GM12878 (cell line): ENCODE measurements around the gene GRAMD1A.

Experiments
- FOS ChIP-seq: IDR thresholded peaks from 3 replicates; pipeline ENCODE4 v1.6.1; 2011; ENCODE audit warnings: borderline replicate concordance; ENCODE audit not compliant: insufficient read length; ENCODE audit errors: extremely low read depth
- KLF5 ChIP-seq: fragments of 450-650 bp; IDR thresholded peaks from 2 replicates; pipeline ENCODE4 v1.6.1; 2014; ENCODE audit warnings: mild to moderate bottlenecking; ENCODE audit not compliant: partially characterized antibody
- POLR2A ChIP-seq: IDR thresholded peaks from 2 replicates; pipeline ENCODE4 v1.6.1; 2011; ENCODE audit warnings: low read depth, mild to moderate bottlenecking, low read length
- POLR2AphosphoS2 ChIP-seq: IDR thresholded peaks from 2 replicates; pipeline ENCODE4 v1.6.1; 2011; ENCODE audit warnings: low read depth, mild to moderate bottlenecking, low read length, improper control_type of control experiment, moderate library complexity
- REST ChIP-seq: IDR thresholded peaks from 2 replicates; pipeline ENCODE4 v1.6.1; 2012; ENCODE audit warnings: mild to moderate bottlenecking, low read depth, low read length
- TF ChIP-seq, protein P1 (sequence below): fragments of 450-650 bp; IDR thresholded peaks from 2 replicates; pipeline ENCODE4 v1.6.1; 2014; ENCODE audit warnings: mild to moderate bottlenecking
- TF ChIP-seq, protein P2 (sequence below): fragments of 450-650 bp; IDR thresholded peaks from 2 replicates; pipeline ENCODE4 v1.6.1; 2016; ENCODE audit warnings: mild to moderate bottlenecking, moderate library complexity, borderline replicate concordance

- no peak for TF ChIP-seq REST
- TF ChIP-seq POLR2AphosphoS2, result no peak
- TF ChIP-seq KLF5, result no peak
- TF ChIP-seq FOS, result no peak
- TF ChIP-seq, protein P1, sequence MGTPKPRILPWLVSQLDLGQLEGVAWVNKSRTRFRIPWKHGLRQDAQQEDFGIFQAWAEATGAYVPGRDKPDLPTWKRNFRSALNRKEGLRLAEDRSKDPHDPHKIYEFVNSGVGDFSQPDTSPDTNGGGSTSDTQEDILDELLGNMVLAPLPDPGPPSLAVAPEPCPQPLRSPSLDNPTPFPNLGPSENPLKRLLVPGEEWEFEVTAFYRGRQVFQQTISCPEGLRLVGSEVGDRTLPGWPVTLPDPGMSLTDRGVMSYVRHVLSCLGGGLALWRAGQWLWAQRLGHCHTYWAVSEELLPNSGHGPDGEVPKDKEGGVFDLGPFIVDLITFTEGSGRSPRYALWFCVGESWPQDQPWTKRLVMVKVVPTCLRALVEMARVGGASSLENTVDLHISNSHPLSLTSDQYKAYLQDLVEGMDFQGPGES, result no peak
- no peak for TF ChIP-seq POLR2A
- TF ChIP-seq, protein P2, sequence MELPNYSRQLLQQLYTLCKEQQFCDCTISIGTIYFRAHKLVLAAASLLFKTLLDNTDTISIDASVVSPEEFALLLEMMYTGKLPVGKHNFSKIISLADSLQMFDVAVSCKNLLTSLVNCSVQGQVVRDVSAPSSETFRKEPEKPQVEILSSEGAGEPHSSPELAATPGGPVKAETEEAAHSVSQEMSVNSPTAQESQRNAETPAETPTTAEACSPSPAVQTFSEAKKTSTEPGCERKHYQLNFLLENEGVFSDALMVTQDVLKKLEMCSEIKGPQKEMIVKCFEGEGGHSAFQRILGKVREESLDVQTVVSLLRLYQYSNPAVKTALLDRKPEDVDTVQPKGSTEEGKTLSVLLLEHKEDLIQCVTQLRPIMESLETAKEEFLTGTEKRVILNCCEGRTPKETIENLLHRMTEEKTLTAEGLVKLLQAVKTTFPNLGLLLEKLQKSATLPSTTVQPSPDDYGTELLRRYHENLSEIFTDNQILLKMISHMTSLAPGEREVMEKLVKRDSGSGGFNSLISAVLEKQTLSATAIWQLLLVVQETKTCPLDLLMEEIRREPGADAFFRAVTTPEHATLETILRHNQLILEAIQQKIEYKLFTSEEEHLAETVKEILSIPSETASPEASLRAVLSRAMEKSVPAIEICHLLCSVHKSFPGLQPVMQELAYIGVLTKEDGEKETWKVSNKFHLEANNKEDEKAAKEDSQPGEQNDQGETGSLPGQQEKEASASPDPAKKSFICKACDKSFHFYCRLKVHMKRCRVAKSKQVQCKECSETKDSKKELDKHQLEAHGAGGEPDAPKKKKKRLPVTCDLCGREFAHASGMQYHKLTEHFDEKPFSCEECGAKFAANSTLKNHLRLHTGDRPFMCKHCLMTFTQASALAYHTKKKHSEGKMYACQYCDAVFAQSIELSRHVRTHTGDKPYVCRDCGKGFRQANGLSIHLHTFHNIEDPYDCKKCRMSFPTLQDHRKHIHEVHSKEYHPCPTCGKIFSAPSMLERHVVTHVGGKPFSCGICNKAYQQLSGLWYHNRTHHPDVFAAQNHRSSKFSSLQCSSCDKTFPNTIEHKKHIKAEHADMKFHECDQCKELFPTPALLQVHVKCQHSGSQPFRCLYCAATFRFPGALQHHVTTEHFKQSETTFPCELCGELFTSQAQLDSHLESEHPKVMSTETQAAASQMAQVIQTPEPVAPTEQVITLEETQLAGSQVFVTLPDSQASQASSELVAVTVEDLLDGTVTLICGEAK, result no peak
Measured at GRCh38 chr19:35073516-35073915, 73.4 kb downstream of the GRAMD1A start.
